Heart left ventricle (tissue), 13 donors: Measurements from ENCODE around the gene RAB3GAP1.

Experiments used
- CTCF ChIP-seq, 12 donors: fragments of 200-600 bp; sonication (generic) in 4 of 12; IDR thresholded peaks; one replicate each; pipeline versions ENCODE4 v1.5.0 to v1.8.0; 2018 to 2022; ENCODE audit warnings: antibody characterized with exemption in 12 of 12, mild to moderate bottlenecking in 5 of 12
- POLR2A ChIP-seq, 2 donors: fragments of 450-650 bp; IDR thresholded peaks; one replicate each; pipeline ENCODE4 v1.6.1; 2017; ENCODE audit warnings: antibody characterized with exemption in 2 of 2, mild to moderate bottlenecking in 2 of 2, moderate library complexity in 2 of 2
- donor health status: ischemic (EF 13 %, LVEDD 7.1; RV severe dilation, severe dysfunction).
- donor health status: DM: no; HTN: yes; CAD: no.
- donor health status: DM: no; HTN: no; CAD: no.
- donor health status: ischemic (EF 25% LVEDD 6.9; RV normal size, moderate dysfunction).
- donor health status: ischemic (EF 25% LVEDD 5.7; RV mildly dilated, moderate dysfunction).
- donor health status: ischemic (EF 35%, LVEDD 5.7; RV mildly dilated, moderate dysfunction).
- donor health status: nonischemic (EF 11% LVEDD 7.7; RV severe dilation, severe dysfunction).
- donor health status: DM: yes; HTN: yes; CAD: no.
- donor health status: PGD.
- donor health status: ischemic (EF 29% LVEDD 5.4; RV normal size, mild dysfunction).
- donor health status: nonischemic (EF 23%, LVEDD 6.1; RV moderate dilation, normal function).

GRCh38 chr2:135047300-135047699 lies 4.8 kb upstream of the RAB3GAP1 start, which contains the start of gene MAP3K19:
- TF ChIP-seq CTCF (IDR thresholded peaks at IDR 0.05) (no peak), POLR2A (IDR thresholded peaks at IDR 0.05) (no peak)
